GM21529 (cell line): Measurements from ENCODE around the gene METTL23.

ENCODE experiments used
- ATAC-seq: cut with Tn5 transposase; IDR thresholded peaks from one replicate; pipeline ENCODE4 v1.9.1; 2021; ENCODE audit not compliant: unreplicated experiment

METTL23 gene

GRCh38 chr17:76755285-76755684 lies 28.6 kb downstream of the METTL23 start:
- no peak for ATAC-seq

- no peak for ATAC-seq
Measured at GRCh38 chr17:76757256-76757655, 30.6 kb downstream of the METTL23 start.

DNA sequence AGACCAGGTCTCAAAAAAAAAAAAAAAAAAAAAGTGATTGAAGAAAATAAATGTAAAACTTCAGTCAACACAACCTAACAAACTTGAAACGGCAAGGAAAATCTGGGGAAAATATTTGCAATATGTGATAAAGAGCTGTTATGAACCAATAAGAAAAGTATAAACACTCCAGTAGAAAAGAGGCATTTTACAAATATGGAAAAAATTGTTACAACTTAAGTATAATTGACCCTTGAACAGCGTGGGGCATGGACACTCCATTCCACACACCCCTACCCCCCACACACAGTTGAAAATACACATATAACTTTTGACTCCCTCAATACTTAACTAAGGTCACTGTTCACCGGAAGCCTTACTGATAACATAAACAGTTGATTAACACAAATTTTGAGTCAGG lies 31.9 kb downstream of the METTL23 start:
- no peak for ATAC-seq

DNA sequence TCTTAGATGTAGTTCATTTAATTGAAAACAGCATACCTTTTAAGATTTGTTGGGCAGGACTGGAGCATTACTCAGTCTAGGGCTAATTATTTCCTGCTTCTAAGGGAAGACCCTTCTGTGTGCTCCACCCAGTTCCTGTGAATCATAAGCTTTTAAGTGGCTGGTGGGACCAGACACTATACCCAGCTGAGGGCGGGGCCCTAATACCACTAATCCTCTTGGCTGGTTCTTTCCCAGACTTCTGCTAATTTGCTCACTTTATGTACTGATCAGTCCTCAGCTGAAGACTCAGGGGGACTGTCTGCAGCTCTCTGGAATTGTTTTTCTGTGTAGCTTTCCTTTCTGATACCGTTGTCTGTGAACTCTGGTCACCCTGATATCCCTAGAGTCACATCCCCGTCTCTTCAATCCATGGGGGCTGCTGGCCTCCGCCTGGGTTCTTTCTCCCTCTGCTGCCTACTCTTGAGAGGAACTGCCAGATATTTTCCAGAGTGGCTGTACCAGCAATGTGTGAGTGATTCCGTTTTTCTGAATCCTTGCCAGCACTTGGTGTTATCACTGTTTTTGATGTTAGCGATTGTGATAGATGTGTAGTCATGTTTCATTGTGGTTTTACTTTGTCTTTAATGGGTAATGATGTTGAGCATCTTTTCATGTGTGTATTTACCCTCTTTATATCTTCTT lies 46.3 kb downstream of the METTL23 start:
- no peak for ATAC-seq

DNA sequence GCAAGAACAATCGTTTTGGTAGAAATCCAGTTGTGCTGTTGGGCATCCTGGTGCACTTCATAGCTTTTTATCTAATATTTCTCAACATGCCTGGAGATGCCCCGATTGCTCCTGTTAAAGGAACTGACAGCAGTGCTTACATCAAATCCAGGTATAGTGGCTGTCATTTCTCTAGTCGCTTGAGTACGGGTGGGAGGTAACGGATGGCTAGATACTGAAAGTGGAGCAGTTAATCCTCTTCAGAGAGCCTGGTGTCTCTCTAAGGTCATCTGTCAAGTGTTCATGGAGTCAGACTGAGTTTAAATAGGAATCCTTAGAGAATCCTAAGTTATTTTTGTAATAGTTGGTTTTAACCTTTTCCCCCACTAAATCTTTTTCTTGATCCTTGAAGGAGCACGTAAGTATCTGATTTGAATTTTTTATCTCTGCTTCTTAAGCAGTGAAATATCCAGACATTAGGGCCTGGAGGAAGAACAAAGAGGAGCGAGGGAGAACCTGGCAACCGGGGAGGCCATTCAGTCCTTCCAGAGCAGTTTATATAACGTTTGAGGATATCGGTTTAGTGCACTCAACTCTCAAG lies 48.5 kb downstream of the METTL23 start:
- ATAC-seq: no peak

- no peak for ATAC-seq
Measured at GRCh38 chr17:76781056-76781982, 54.7 kb downstream of the METTL23 start.

GRCh38 chr17:76783146-76783545 lies 56.5 kb downstream of the METTL23 start:
- ATAC-seq: no peak
